ENCODE results near the gene LHFPL2. TPM values are rescaled to one million over a fixed set of nuclear protein-coding genes. Genes with fewer than 3 reads are reported as not detected.

Gene LHFPL2
- total and polyA plus RNA-seq, 9 of the 15 experiments (the other 6 are each of a cell fraction or from before 2014, with no cell fraction given): 1.0 to 6.6 (median 4.6) TPM

GRCh38 chr5:78647838-78648358 is 674 bp downstream of the LHFPL2 start (continued):
- no peak for TF ChIP-seq HDAC6 (IDR thresholded peaks at IDR 0.05; ENCODE audit: low read depth, low read length)
- no peak for TF ChIP-seq TSHZ1 (CRISPR knock-in tag; IDR thresholded peaks at IDR 0.05)
- TF ChIP-seq ZSCAN32 (CRISPR knock-in tag; IDR thresholded peaks at IDR 0.05): no peak
- no peak for TF ChIP-seq ZNF695 (CRISPR knock-in tag; IDR thresholded peaks at IDR 0.05)
- no peak for TF ChIP-seq TRIM24 (IDR thresholded peaks at IDR 0.05)
- TF ChIP-seq, protein P1, sequence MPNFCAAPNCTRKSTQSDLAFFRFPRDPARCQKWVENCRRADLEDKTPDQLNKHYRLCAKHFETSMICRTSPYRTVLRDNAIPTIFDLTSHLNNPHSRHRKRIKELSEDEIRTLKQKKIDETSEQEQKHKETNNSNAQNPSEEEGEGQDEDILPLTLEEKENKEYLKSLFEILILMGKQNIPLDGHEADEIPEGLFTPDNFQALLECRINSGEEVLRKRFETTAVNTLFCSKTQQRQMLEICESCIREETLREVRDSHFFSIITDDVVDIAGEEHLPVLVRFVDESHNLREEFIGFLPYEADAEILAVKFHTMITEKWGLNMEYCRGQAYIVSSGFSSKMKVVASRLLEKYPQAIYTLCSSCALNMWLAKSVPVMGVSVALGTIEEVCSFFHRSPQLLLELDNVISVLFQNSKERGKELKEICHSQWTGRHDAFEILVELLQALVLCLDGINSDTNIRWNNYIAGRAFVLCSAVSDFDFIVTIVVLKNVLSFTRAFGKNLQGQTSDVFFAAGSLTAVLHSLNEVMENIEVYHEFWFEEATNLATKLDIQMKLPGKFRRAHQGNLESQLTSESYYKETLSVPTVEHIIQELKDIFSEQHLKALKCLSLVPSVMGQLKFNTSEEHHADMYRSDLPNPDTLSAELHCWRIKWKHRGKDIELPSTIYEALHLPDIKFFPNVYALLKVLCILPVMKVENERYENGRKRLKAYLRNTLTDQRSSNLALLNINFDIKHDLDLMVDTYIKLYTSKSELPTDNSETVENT (CRISPR knock-in tag; IDR thresholded peaks at IDR 0.05): no peak
- TF ChIP-seq CBFB (CRISPR knock-in tag; IDR thresholded peaks at IDR 0.05): no peak
- TF ChIP-seq HMG20B (CRISPR knock-in tag; IDR thresholded peaks at IDR 0.05): no peak
- no peak for TF ChIP-seq IRF2 (CRISPR knock-in tag; IDR thresholded peaks at IDR 0.05)
- TF ChIP-seq YY1 (IDR thresholded peaks at IDR 0.05; ENCODE audit: borderline replicate concordance in 1 of 3, control insufficient read depth in 1 of 3, extremely low read depth in 1 of 3, insufficient read depth in 3 of 3, insufficient read length in 1 of 3, insufficient replicate concordance in 2 of 3, low read depth in 1 of 3, low read length in 2 of 3): no peak
- TF ChIP-seq ZNF407 (IDR thresholded peaks at IDR 0.05; ENCODE audit: low read depth): no peak
- TF ChIP-seq KAT7 (CRISPR knock-in tag; IDR thresholded peaks at IDR 0.05; ENCODE audit: borderline replicate concordance): no peak
- no peak for TF ChIP-seq DPF2 (IDR thresholded peaks at IDR 0.05)

Measured in K562 (cell line).